CD14-positive monocyte (primary cell): ENCODE results near the gene ATG10. TPM values are rescaled to one million over a fixed set of nuclear protein-coding genes. Genes with fewer than 3 reads are reported as not detected.

Source experiments
- DNase-seq, 3 donors: peaks; one replicate each; pipeline ENCODE4 v3.0.0-alpha.2; 2011 to 2022
- H2AFZ ChIP-seq: 2 replicates; pipeline ENCODE4 v1.6.0; 2012; ENCODE audit warnings: mild to moderate bottlenecking, low read depth, low read length, inconsistent platforms; ENCODE audit not compliant: insufficient read depth, poor library complexity, severe bottlenecking
- H3K27ac ChIP-seq, 2 donors: 1 replicate in 1 of 2; 2 replicates in 1 of 2; pipeline ENCODE4 v1.5.1; 2012 to 2013; ENCODE audit warnings: low read length in 2 of 2, control low read depth in 1 of 2, inconsistent platforms in 1 of 2, low read depth in 1 of 2, mild to moderate bottlenecking in 1 of 2
- H3K27me3 ChIP-seq, 2 donors: one replicate each; pipeline versions ENCODE4 v1.6.0 to v1.6.1; 2011 to 2013; ENCODE audit warnings: low read length in 2 of 2; ENCODE audit not compliant: control insufficient read depth in 2 of 2, insufficient read depth in 2 of 2
- H3K36me3 ChIP-seq, 2 donors: replicated peaks in 1 of 2; 1 replicate in 1 of 2; 2 replicates in 1 of 2; pipeline versions ENCODE4 v1.5.1 to v1.6.1; 2012 to 2013; ENCODE audit warnings: low read length in 2 of 2, control low read depth in 1 of 2, inconsistent platforms in 1 of 2, mild to moderate bottlenecking in 1 of 2; ENCODE audit not compliant: insufficient read depth in 2 of 2, control insufficient read depth in 1 of 2
- H3K4me1 ChIP-seq, 2 donors: 1 replicate in 1 of 2; 2 replicates in 1 of 2; pipeline versions ENCODE4 v1.5.1 to v1.6.1; 2012 to 2013; ENCODE audit warnings: low read length in 2 of 2, control low read depth in 1 of 2, inconsistent platforms in 1 of 2, mild to moderate bottlenecking in 1 of 2, moderate library complexity in 1 of 2; ENCODE audit not compliant: insufficient read depth in 2 of 2, control insufficient read depth in 1 of 2
- H3K4me2 ChIP-seq: replicated peaks from 2 replicates; pipeline ENCODE3; 2012; ENCODE audit warnings: low read length, moderate library complexity, mild to moderate bottlenecking; ENCODE audit not compliant: poor library complexity, severe bottlenecking; ENCODE audit errors: extremely low read depth
- H3K4me3 ChIP-seq, 3 experiments: fragments of 200-600 bp in 1 of 3; sonication (generic) in 1 of 3; replicated peaks in 1 of 3; 1 replicate in 2 of 3; 2 replicates in 1 of 3; pipeline ENCODE4 v1.5.1; 2011 to 2013; ENCODE audit warnings: low read length in 3 of 3, mild to moderate bottlenecking in 3 of 3, control low read depth in 2 of 3, low read depth in 2 of 3, inconsistent platforms in 1 of 3, moderate library complexity in 1 of 3
- H3K79me2 ChIP-seq: 2 replicates; pipeline ENCODE4 v1.6.0; 2012; ENCODE audit warnings: mild to moderate bottlenecking, control low read depth, inconsistent platforms, low read length, moderate library complexity; ENCODE audit not compliant: insufficient read depth
- H3K9ac ChIP-seq: 2 replicates; pipeline ENCODE4 v1.6.0; 2017; ENCODE audit warnings: low read length, mild to moderate bottlenecking; ENCODE audit not compliant: insufficient read depth, poor library complexity, severe bottlenecking
- H3K9me3 ChIP-seq, 2 donors: replicated peaks in 1 of 2; 1 replicate in 1 of 2; 2 replicates in 1 of 2; pipeline versions ENCODE4 v1.5.1 to v1.6.1; 2012 to 2013; ENCODE audit warnings: low read length in 2 of 2, control low read depth in 1 of 2; ENCODE audit not compliant: control insufficient read depth in 1 of 2, insufficient read depth in 1 of 2
- H4K20me1 ChIP-seq: 2 replicates; pipeline ENCODE4 v1.6.0; 2012; ENCODE audit warnings: mild to moderate bottlenecking, low read length, control low read depth, moderate library complexity; ENCODE audit not compliant: insufficient read depth
- H3K27ac Mint-ChIP-seq, 7 donors: one replicate each; pipeline ENCODE4 v1.8.0; 2020; ENCODE audit warnings: mild to moderate bottlenecking in 7 of 7, mixed read lengths in 7 of 7, moderate library complexity in 6 of 7, inconsistent platforms in 2 of 7
- H3K27me3 Mint-ChIP-seq, 3 donors: one replicate each; pipeline ENCODE4 v1.8.0; 2021 to 2022; ENCODE audit warnings: low read depth in 3 of 3, mild to moderate bottlenecking in 3 of 3, mixed read lengths in 3 of 3, moderate library complexity in 3 of 3, inconsistent platforms in 1 of 3
- H3K36me3 Mint-ChIP-seq, 2 donors: one replicate each; pipeline ENCODE4 v1.8.0; 2020; ENCODE audit warnings: mixed read lengths in 2 of 2, inconsistent platforms in 1 of 2, mild to moderate bottlenecking in 1 of 2
- H3K4me1 Mint-ChIP-seq: one replicate; pipeline ENCODE4 v1.8.0; 2020; ENCODE audit warnings: mild to moderate bottlenecking, mixed read lengths
- H3K4me3 Mint-ChIP-seq, 2 donors: one replicate each; pipeline ENCODE4 v1.8.0; 2020; ENCODE audit warnings: mild to moderate bottlenecking in 2 of 2, mixed read lengths in 2 of 2, moderate library complexity in 1 of 2
- H3K9me3 Mint-ChIP-seq, 7 donors: one replicate each; pipeline ENCODE4 v1.8.0; 2020 to 2022; ENCODE audit warnings: mixed read lengths in 7 of 7, mild to moderate bottlenecking in 6 of 7, moderate library complexity in 6 of 7, inconsistent platforms in 2 of 7
- CTCF ChIP-seq: fragments of 200-600 bp; IDR thresholded peaks from one replicate; pipeline ENCODE4 v1.8.0; 2022; ENCODE audit warnings: antibody characterized with exemption, mild to moderate bottlenecking
- WGBS: methylation state at CpG from one replicate; pipeline ENCODE4 v1.1.5; 2013; ENCODE audit warnings: missing lambda C conversion rate; ENCODE audit not compliant: insufficient coverage; 5-methylcytosine and 5-hydroxymethylcytosine counted together
- intact Hi-C, 2 donors: fragments of 100-400 bp; cut with micrococcal nuclease; formaldehyde crosslinking; loops; one replicate each; pipeline versions ENCODE4 v1.15.0 to v1.15.1; 2023
- polyA plus RNA-seq, 3 donors: library from polyadenylated mRNA; depleted of rRNA in 1 of 3; unstranded in 2 of 3; stranded (reverse) in 1 of 3; fragments of 300-500 nt in 2 of 3; fragments of >200 nt in 1 of 3; fragmentation: Illumina TruSeq in 2 of 3; gene quantifications; 1 replicate in 2 of 3; 2 replicates in 1 of 3; pipeline ENCODE4 v1.2.3, GENCODE V29; 2012 to 2021

ATG10 gene
- polyA plus RNA-seq, 3 donors, result 2.1 to 7.9 (median 5.6) TPM

GRCh38 chr5:82169892-82170291, 198.1 kb downstream of the ATG10 start:
- H3K9me3 Mint-ChIP-seq, result no peaks in the 10 kb centered on the region
- Histone ChIP-seq H2AFZ (no peak overlapping the region), H3K27me3 (no peaks in the 10 kb centered on the region), H3K9me3 (no peaks in the 10 kb centered on the region), H3K79me2 (no peaks in the 10 kb centered on the region), H3K4me3 (no peak overlapping the region), H3K4me1 (peaks cover 9 to 11% of the 10 kb centered on the region in 2 donors), H3K36me3 (no peaks in the 10 kb centered on the region), H3K4me2 (no peak overlapping the region), H3K27ac (no peak overlapping the region), H4K20me1 (no peaks in the 10 kb centered on the region), H3K9ac (no peak overlapping the region)
- no peaks in the 10 kb centered on the region for H3K27me3 Mint-ChIP-seq
- no peak for DNase-seq
- H3K4me3 Mint-ChIP-seq, result no peak overlapping the region
- WGBS, result no CpG with 5 or more reads among the region's 1 CpG
- intact Hi-C loops, result loop anchor here (10.0 kb wide), 2 partner anchors 415 to 745 kb away; partner anchors contain the start of gene SSBP2 (in 1 of the 2)
- H3K4me1 Mint-ChIP-seq, result peaks cover 18% of the 10 kb centered on the region
- no peak for TF ChIP-seq CTCF
- no peaks in the 10 kb centered on the region for H3K36me3 Mint-ChIP-seq
- no peak overlapping the region for H3K27ac Mint-ChIP-seq

GRCh38 chr5:82174128-82174918, 202.5 kb downstream of the ATG10 start:
- no CpG with 5 or more reads among the region's 3 CpGs for WGBS
- Mint-ChIP-seq H3K27me3 (no peaks in the 10 kb centered on the region), H3K4me1 (peaks cover 16% of the 10 kb centered on the region), H3K9me3 (no peaks in the 10 kb centered on the region), H3K4me3 (no peak overlapping the region), H3K36me3 (peaks cover 2 to 3% of the 10 kb centered on the region in 2 donors), H3K27ac (peak overlapping the region; percentile 63 to 86 (median 75))
- peak; percentile 79 for TF ChIP-seq CTCF
- Histone ChIP-seq H3K9me3 (no peaks in the 10 kb centered on the region), H2AFZ (no peak overlapping the region), H3K79me2 (no peaks in the 10 kb centered on the region), H3K4me1 (peaks cover 11 to 13% of the 10 kb centered on the region in 2 donors), H3K4me3 (no peak overlapping the region), H3K36me3 (no peaks in the 10 kb centered on the region), H3K27ac (peak overlapping the region in 1 of 2 donors; percentile 50), H4K20me1 (no peaks in the 10 kb centered on the region), H3K27me3 (no peaks in the 10 kb centered on the region), H3K4me2 (peak overlapping the region; percentile 12), H3K9ac (no peak overlapping the region)
- peak; percentile 68 to 88 (median 87) for DNase-seq
- intact Hi-C loops, result loop anchor here in 1 of 2 donors (10.0 kb wide), 1 partner anchor 420 kb away; the partner anchor contains the start of gene SSBP2
